Stimulated activated CD8-positive, alpha-beta memory T cell treated with anti-CD3 and anti-CD28 coated beads, Interleukin-7, amount 100 ng/mL, for 24 hours (primary cell): ENCODE measurements around the gene SLC22A15.
"Not testable (repeated sequence)": the region's sequence is repeated elsewhere in the genome, so short reads cannot be mapped to it uniquely, and the experiment has no call there.

ENCODE experiments used
- DNase-seq: peaks from one replicate; pipeline ENCODE4 v3.0.0-alpha.2; 2020; ENCODE audit warnings: low read depth

SLC22A15 gene

GRCh38 chr1:115976062-115976920 is at the start of gene SLC22A15:
Gene SLC22A15, plus strand, starts transcription at chr1:115976513. Its CDS starts 115 bp downstream, at chr1:115976628.
- no peak for DNase-seq

GRCh38 chr1:115927971-115928370 is 48.3 kb upstream of the SLC22A15 start:
- DNase-seq: no peak

- DNase-seq: no peak
These were observed 46.4 kb upstream of the SLC22A15 start for GRCh38 chr1:115929881-115930280.

GRCh38 chr1:115933625-115934024 is 42.7 kb upstream of the SLC22A15 start:
- no peak for DNase-seq

- no peak for DNase-seq
These were observed 36.9 kb upstream of the SLC22A15 start for GRCh38 chr1:115939455-115939854.

GRCh38 chr1:115946116-115946515 is 30.2 kb upstream of the SLC22A15 start:
- DNase-seq: no peak

GRCh38 chr1:115949156-115949555 is 27.2 kb upstream of the SLC22A15 start:
- DNase-seq: no peak

- DNase-seq: no peak
These were observed 24.8 kb upstream of the SLC22A15 start for GRCh38 chr1:115951560-115951959.

- DNase-seq: no peak
These were observed 23.8 kb upstream of the SLC22A15 start for GRCh38 chr1:115952547-115952946.

- no peak for DNase-seq
These were observed 23.1 kb upstream of the SLC22A15 start for GRCh38 chr1:115953180-115953579.

GRCh38 chr1:115954684-115955083 is 21.6 kb upstream of the SLC22A15 start:
- no peak for DNase-seq

- no peak for DNase-seq
These were observed 21.1 kb upstream of the SLC22A15 start for GRCh38 chr1:115955228-115955627.

- no peak for DNase-seq
These were observed 17.4 kb upstream of the SLC22A15 start for GRCh38 chr1:115958866-115959265.

- DNase-seq: no peak
These were observed 6.8 kb upstream of the SLC22A15 start for GRCh38 chr1:115969509-115969908.

GRCh38 chr1:115971778-115972177 is 4.5 kb upstream of the SLC22A15 start:
- DNase-seq: not testable (repeated sequence)

GRCh38 chr1:115973154-115973553 is 3.2 kb upstream of the SLC22A15 start:
- no peak for DNase-seq

- DNase-seq: no peak
These were observed 698 bp upstream of the SLC22A15 start for GRCh38 chr1:115975569-115976061.

GRCh38 chr1:115976921-115977498 is 697 bp downstream of the SLC22A15 start:
- no peak for DNase-seq

GRCh38 chr1:115977499-115978258 is 1.4 kb downstream of the SLC22A15 start:
- no peak for DNase-seq

GRCh38 chr1:115978292-115978941 is 2.1 kb downstream of the SLC22A15 start:
- no peak for DNase-seq

GRCh38 chr1:115980156-115980555 is 3.8 kb downstream of the SLC22A15 start:
- no peak for DNase-seq
